HepG2 (cell line): ENCODE results near the gene FAM120B. TPM values are rescaled to one million over a fixed set of nuclear protein-coding genes. Genes with fewer than 3 reads are reported as not detected.

ENCODE experiments used
- ATAC-seq: fragments of 200-7000 bp; cut with Tn5 transposase; 3 replicates; pipeline ENCODE4 v1.9.1; 2020; ENCODE audit warnings: mild to moderate bottlenecking, moderate library complexity
- BruUV-seq: library from RNA; stranded (reverse); fragments of 400-500 nt; replicated peaks from 2 replicates; lab custom pipeline; 2021; lab: Mats Ljungman, UMichigan
- CTCF ChIA-PET: fragments of 300-600 bp; formaldehyde crosslinking; extraction: SDS; loops from one replicate; lab custom pipeline; 2021; ENCODE audit warnings: low total read pairs, inconsistent platforms, low intra/inter-chr PET ratio; lab: Yijun Ruan, JAX
- POLR2A ChIA-PET: fragments of 350-600 bp; sonication (Branson Sonifier 250); formaldehyde crosslinking; loops from one replicate; lab custom pipeline; 2020; ENCODE audit warnings: antibody characterized with exemption, inconsistent platforms; lab: Yijun Ruan, JAX
- DNase-seq: peaks from one replicate; pipeline ENCODE4 v3.0.0-alpha.2; 2015; ENCODE audit warnings: low spot score
- FAIRE-seq: peaks from 3 replicates; lab custom pipeline; 2011; peaks lifted over from hg19 to GRCh38; lab: Jason Lieb, UNC
- H2AFZ ChIP-seq: one replicate; pipeline ENCODE4 v1.6.1; 2011; ENCODE audit warnings: low read length, inconsistent platforms
- H3K27ac ChIP-seq: fragments of 300-600 bp; 3 replicates; pipeline ENCODE4 v1.8.0; 2011; ENCODE audit warnings: mixed run types, mild to moderate bottlenecking, mixed read lengths, low read length, inconsistent platforms; ENCODE audit not compliant: insufficient read depth; ENCODE audit errors: extremely low read length
- H3K27me3 ChIP-seq, 2 experiments: fragments of 200-600 bp in 1 of 2; 2 replicates in 1 of 2; 3 replicates in 1 of 2; pipeline versions ENCODE4 v1.6.0 to v1.8.0; 2011; ENCODE audit warnings: low read length in 2 of 2, mild to moderate bottlenecking in 2 of 2, moderate library complexity in 2 of 2, inconsistent platforms in 1 of 2; ENCODE audit not compliant: insufficient read depth in 2 of 2, control insufficient read depth in 1 of 2
- H3K36me3 ChIP-seq, 2 experiments: fragments of 200-600 bp in 1 of 2; replicated peaks in 1 of 2; 2 replicates in 1 of 2; 3 replicates in 1 of 2; pipeline versions ENCODE4 v1.5.1 to v1.8.0; 2011; ENCODE audit warnings: low read length in 2 of 2, inconsistent platforms in 1 of 2; ENCODE audit not compliant: insufficient read depth in 2 of 2, control insufficient read depth in 1 of 2
- H3K4me1 ChIP-seq: 2 replicates; pipeline ENCODE4 v1.5.1; 2012; ENCODE audit warnings: low read length, inconsistent platforms; ENCODE audit not compliant: insufficient read depth
- H3K4me2 ChIP-seq: 2 replicates; pipeline ENCODE4 v1.6.0; 2011; ENCODE audit warnings: low read depth, low read length, inconsistent platforms
- H3K4me3 ChIP-seq, 3 experiments: fragments of 200-600 bp in 1 of 3; sonication (generic), shearing (Covaris generic) in 1 of 3; replicated peaks in 1 of 3; 2 replicates each; pipeline ENCODE4 v1.5.1; 2011 to 2016; ENCODE audit warnings: low read length in 3 of 3, inconsistent platforms in 2 of 3, low read depth in 2 of 3, mild to moderate bottlenecking in 2 of 3, control low read depth in 1 of 3, mixed read lengths in 1 of 3; ENCODE audit not compliant: insufficient read depth in 1 of 3
- H3K79me2 ChIP-seq: one replicate; pipeline ENCODE4 v1.6.1; 2011; ENCODE audit warnings: low read length, inconsistent platforms; ENCODE audit not compliant: insufficient read depth
- H3K9ac ChIP-seq: 2 replicates; pipeline ENCODE4 v1.6.0; 2011; ENCODE audit warnings: mild to moderate bottlenecking, low read depth, low read length, inconsistent platforms; ENCODE audit not compliant: insufficient read depth
- H3K9me3 ChIP-seq: 2 replicates; pipeline ENCODE4 v1.5.1; 2012; ENCODE audit warnings: mild to moderate bottlenecking, low read length
- H4K20me1 ChIP-seq: 2 replicates; pipeline ENCODE4 v1.6.0; 2011; ENCODE audit warnings: inconsistent platforms, mild to moderate bottlenecking, low read length, moderate library complexity; ENCODE audit not compliant: insufficient read depth
- BHLHE40 ChIP-seq: IDR thresholded peaks from 2 replicates; pipeline ENCODE4 v1.6.1; 2011; ENCODE audit warnings: low read length, improper control_type of control experiment
- CTCF ChIP-seq: sonication (generic); formaldehyde crosslinking; IDR thresholded peaks from 2 replicates; pipeline ENCODE4 v1.5.0; 2020; ENCODE audit warnings: mild to moderate bottlenecking, missing genetic modification reagents, moderate library complexity
- SMC3 ChIP-seq: IDR thresholded peaks from 2 replicates; pipeline ENCODE4 v1.6.1; 2011; ENCODE audit warnings: low read length, improper control_type of control experiment
- ZNF354B ChIP-seq: sonication (generic); formaldehyde crosslinking; IDR thresholded peaks from 2 replicates; pipeline ENCODE4 v1.8.0; 2022; ENCODE audit warnings: mild to moderate bottlenecking, missing genetic modification reagents
- WGBS: methylation state at CpG from one replicate; pipeline ENCODE4 v1.1.6; 2017; ENCODE audit warnings: low lambda C conversion rate; 5-methylcytosine and 5-hydroxymethylcytosine counted together
- in situ Hi-C: cut with HindIII; loops from 2 replicates; pipeline ENCODE4 v1.10.0; 2017; ENCODE audit warnings: low pct_unique_long_range_greater_than_20kb; ENCODE audit not compliant: extremely low pct_ligation_motif_present
- intact Hi-C: fragments of 100-400 bp; cut with micrococcal nuclease; formaldehyde crosslinking; loops from one replicate; pipeline ENCODE4 v1.10.0; 2022; ENCODE audit not compliant: unreplicated experiment
- polyA plus RNA-seq, 8 experiments: library from polyadenylated mRNA; depleted of rRNA in 3 of 8; stranded (reverse) in 7 of 8; unstranded in 1 of 8; fragments of >200 nt; fragmentation: Illumina TruSeq in 4 of 8; extraction: Trizol in 4 of 8; gene quantifications; 2 replicates each; pipeline versions ENCODE4 v1.2.1 to v1.2.3, GENCODE V29; 2011 to 2016; ENCODE audit warnings: low read depth in 4 of 8, missing spikeins in 1 of 8, mixed read lengths in 1 of 8; ENCODE audit not compliant: insufficient read depth in 1 of 8
- total RNA-seq, 5 experiments: library from RNA; depleted of rRNA; stranded (reverse); fragments of >200 nt; fragmentation: Illumina TruSeq; extraction: Trizol; gene quantifications; 2 replicates each; pipeline ENCODE4 v1.2.3, GENCODE V29; 2016; ENCODE audit warnings: low read depth in 1 of 5
- TF ChIP-seq, protein P1 (sequence below), 2 experiments: sonication (generic) in 1 of 2; formaldehyde crosslinking in 1 of 2; IDR thresholded peaks; 2 replicates each; pipeline versions ENCODE4 v1.5.1 to v1.6.1; 2011 to 2020; ENCODE audit warnings: borderline replicate concordance in 1 of 2, low read depth in 1 of 2, low read length in 1 of 2, mild to moderate bottlenecking in 1 of 2, missing genetic modification reagents in 1 of 2, moderate library complexity in 1 of 2

The FAM120B gene
- total and polyA plus RNA-seq, 2 of the 13 experiments (the other 11 are each of a cell fraction or from before 2014, with no cell fraction given): 9.2 to 10.7 TPM

GRCh38 chr6:170429450-170429849 lies 122.9 kb downstream of the FAM120B start:
- 6% methylated on average over 7 of the region's 7 CpGs for WGBS
- Histone ChIP-seq H3K27ac (no peak overlapping the region), H3K27me3 (peaks cover 2 to 34% of the 10 kb centered on the region in 2 experiments; a peak in 3 of 5 replicates), H3K4me2 (no peak overlapping the region), H3K9me3 (no peaks in the 10 kb centered on the region), H3K9ac (no peak overlapping the region), H2AFZ (no peak overlapping the region), H3K79me2 (no peaks in the 10 kb centered on the region), H3K4me1 (peaks cover 18% of the 10 kb centered on the region), H3K36me3 (no peaks in the 10 kb centered on the region), H4K20me1 (no peaks in the 10 kb centered on the region), H3K4me3 (no peak overlapping the region)
- intact Hi-C loops (loop anchor here (10.0 kb wide), 1 partner anchor 125 kb away; the partner anchor contains the start of gene FAM120B), in situ Hi-C loops (no loop called here)
- peak; percentile 24 for DNase-seq
- no peak for TF ChIP-seq ZNF354B
- peak; percentile 39 for TF ChIP-seq CTCF (CRISPR knock-in tag)
- TF ChIP-seq SMC3: peak; percentile 13; the same call in 1 of the 2 replicates
- TF ChIP-seq, protein P1, sequence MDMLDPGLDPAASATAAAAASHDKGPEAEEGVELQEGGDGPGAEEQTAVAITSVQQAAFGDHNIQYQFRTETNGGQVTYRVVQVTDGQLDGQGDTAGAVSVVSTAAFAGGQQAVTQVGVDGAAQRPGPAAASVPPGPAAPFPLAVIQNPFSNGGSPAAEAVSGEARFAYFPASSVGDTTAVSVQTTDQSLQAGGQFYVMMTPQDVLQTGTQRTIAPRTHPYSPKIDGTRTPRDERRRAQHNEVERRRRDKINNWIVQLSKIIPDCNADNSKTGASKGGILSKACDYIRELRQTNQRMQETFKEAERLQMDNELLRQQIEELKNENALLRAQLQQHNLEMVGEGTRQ (IDR thresholded peaks at IDR 0.05; ENCODE audit: low read depth, low read length): peak; percentile 80
- TF ChIP-seq, protein P1 (CRISPR knock-in tag; IDR thresholded peaks at IDR 0.05; ENCODE audit: borderline replicate concordance): peak; percentile 80; the same call in 1 of the 2 replicates
- peak; percentile 95 for TF ChIP-seq BHLHE40
- ATAC-seq: peak; percentile 60
- no TSS peak for BruUV-seq
- ChIA-PET CTCF (no interaction called here), POLR2A (no interaction called here)
- FAIRE-seq: peak; percentile 69
